HepG2 (cell line): ENCODE measurements around the gene DEDD2. TPM values are rescaled to one million over a fixed set of nuclear protein-coding genes. Genes with fewer than 3 reads are reported as not detected.

Experiments used
- AGO1 ChIP-seq: fragments of 200-400 bp; formaldehyde crosslinking; IDR thresholded peaks from 2 replicates; pipeline ENCODE4 v1.6.1; 2017; ENCODE audit warnings: mild to moderate bottlenecking, low read depth, low read length, moderate library complexity; ENCODE audit not compliant: poor library complexity, severe bottlenecking
- HDAC1 ChIP-seq: sonication (generic); formaldehyde crosslinking; IDR thresholded peaks from 2 replicates; pipeline ENCODE4 v1.5.1; 2020; ENCODE audit warnings: mild to moderate bottlenecking, missing genetic modification reagents
- KDM6A ChIP-seq: IDR thresholded peaks from 2 replicates; pipeline ENCODE4 v1.6.1; 2016; ENCODE audit warnings: low read depth
- LCORL ChIP-seq, 2 experiments: fragments of 450-650 bp in 1 of 2; sonication (generic) in 1 of 2; formaldehyde crosslinking in 1 of 2; IDR thresholded peaks; 2 replicates each; pipeline versions ENCODE4 v1.5.0 to v1.6.1; 2017 to 2020; ENCODE audit warnings: antibody characterized with exemption in 1 of 2, missing genetic modification reagents in 1 of 2
- POGZ ChIP-seq: sonication (generic); formaldehyde crosslinking; IDR thresholded peaks from 2 replicates; pipeline ENCODE4 v1.4.0; 2020; ENCODE audit warnings: mild to moderate bottlenecking, missing genetic modification reagents
- RXRA ChIP-seq: sonication (generic); formaldehyde crosslinking; IDR thresholded peaks from 2 replicates; pipeline ENCODE4 v1.5.1; 2020; ENCODE audit warnings: missing genetic modification reagents
- RXRB ChIP-seq: IDR thresholded peaks from 2 replicates; pipeline ENCODE4 v1.6.1; 2016; ENCODE audit warnings: borderline replicate concordance, missing genetic modification reagents, missing compliant biosample characterization
- SALL2 ChIP-seq: sonication (generic); formaldehyde crosslinking; IDR thresholded peaks from 2 replicates; pipeline ENCODE4 v1.8.1; 2023; ENCODE audit warnings: mild to moderate bottlenecking, missing genetic modification reagents, inconsistent platforms
- SIN3A ChIP-seq: IDR thresholded peaks from 2 replicates; pipeline ENCODE4 v1.6.1; 2011; ENCODE audit warnings: low read depth, mild to moderate bottlenecking, control low read depth, low read length, borderline replicate concordance
- SIX1 ChIP-seq: sonication (generic); formaldehyde crosslinking; IDR thresholded peaks from 2 replicates; pipeline ENCODE4 v1.4.0; 2020; ENCODE audit warnings: missing genetic modification reagents, borderline replicate concordance
- SOX6 ChIP-seq, 2 experiments: fragments of 450-650 bp in 1 of 2; sonication (generic) in 1 of 2; formaldehyde crosslinking in 1 of 2; IDR thresholded peaks; 2 replicates each; pipeline versions ENCODE4 v1.4.0 to v1.6.1; 2017 to 2020; ENCODE audit warnings: antibody characterized with exemption in 1 of 2, mild to moderate bottlenecking in 1 of 2, missing genetic modification reagents in 1 of 2
- TARDBP ChIP-seq: sonication (generic); formaldehyde crosslinking; IDR thresholded peaks from 2 replicates; pipeline ENCODE4 v1.8.0; 2022; ENCODE audit warnings: mild to moderate bottlenecking, missing genetic modification reagents
- ZFP62 ChIP-seq: sonication (generic); formaldehyde crosslinking; IDR thresholded peaks from 2 replicates; pipeline ENCODE4 v1.4.0; 2020; ENCODE audit warnings: missing genetic modification reagents
- ZMYM4 ChIP-seq: sonication (generic); formaldehyde crosslinking; IDR thresholded peaks from 2 replicates; pipeline ENCODE4 v1.8.1; 2023; ENCODE audit warnings: mild to moderate bottlenecking, missing genetic modification reagents
- ZNF138 ChIP-seq: sonication (generic); formaldehyde crosslinking; IDR thresholded peaks from 2 replicates; pipeline ENCODE4 v1.5.0; 2020; ENCODE audit warnings: mild to moderate bottlenecking, low read depth, missing genetic modification reagents
- ZNF431 ChIP-seq: sonication (generic); formaldehyde crosslinking; IDR thresholded peaks from 2 replicates; pipeline ENCODE4 v1.9.0; 2022; ENCODE audit warnings: missing genetic modification reagents, low read depth, mild to moderate bottlenecking, borderline replicate concordance
- ZNF703 ChIP-seq: sonication (generic); formaldehyde crosslinking; IDR thresholded peaks from 2 replicates; pipeline ENCODE4 v1.5.1; 2020; ENCODE audit warnings: missing genetic modification reagents, mild to moderate bottlenecking, moderate library complexity, borderline replicate concordance
- polyA plus RNA-seq, 8 experiments: library from polyadenylated mRNA; depleted of rRNA in 3 of 8; stranded (reverse) in 7 of 8; unstranded in 1 of 8; fragments of >200 nt; fragmentation: Illumina TruSeq in 4 of 8; extraction: Trizol in 4 of 8; gene quantifications; 2 replicates each; pipeline versions ENCODE4 v1.2.1 to v1.2.3, GENCODE V29; 2011 to 2016; ENCODE audit warnings: low read depth in 4 of 8, missing spikeins in 1 of 8, mixed read lengths in 1 of 8; ENCODE audit not compliant: insufficient read depth in 1 of 8
- total RNA-seq, 5 experiments: library from RNA; depleted of rRNA; stranded (reverse); fragments of >200 nt; fragmentation: Illumina TruSeq; extraction: Trizol; gene quantifications; 2 replicates each; pipeline ENCODE4 v1.2.3, GENCODE V29; 2016; ENCODE audit warnings: low read depth in 1 of 5
- TF ChIP-seq, protein P1 (sequence below): sonication (generic); formaldehyde crosslinking; IDR thresholded peaks from 2 replicates; pipeline ENCODE4 v1.4.0; 2020; ENCODE audit warnings: missing genetic modification reagents
- TF ChIP-seq, protein P2 (sequence below): sonication (generic); formaldehyde crosslinking; IDR thresholded peaks from 2 replicates; pipeline ENCODE4 v1.4.0; 2020; ENCODE audit warnings: mild to moderate bottlenecking, low read depth, missing genetic modification reagents
- TF ChIP-seq, protein P3 (sequence below): sonication (generic); formaldehyde crosslinking; IDR thresholded peaks from 2 replicates; pipeline ENCODE4 v1.8.1; 2023; ENCODE audit warnings: missing genetic modification reagents, inconsistent platforms, borderline replicate concordance
- TF ChIP-seq, protein P4 (sequence below): sonication (generic); formaldehyde crosslinking; IDR thresholded peaks from 2 replicates; pipeline ENCODE4 v1.9.0; 2021; ENCODE audit warnings: missing genetic modification reagents, borderline replicate concordance

DEDD2 gene
- total and polyA plus RNA-seq, 2 of the 13 experiments (the other 11 are each of a cell fraction or from before 2014, with no cell fraction given) = 19.2 to 24.7 TPM

DNA sequence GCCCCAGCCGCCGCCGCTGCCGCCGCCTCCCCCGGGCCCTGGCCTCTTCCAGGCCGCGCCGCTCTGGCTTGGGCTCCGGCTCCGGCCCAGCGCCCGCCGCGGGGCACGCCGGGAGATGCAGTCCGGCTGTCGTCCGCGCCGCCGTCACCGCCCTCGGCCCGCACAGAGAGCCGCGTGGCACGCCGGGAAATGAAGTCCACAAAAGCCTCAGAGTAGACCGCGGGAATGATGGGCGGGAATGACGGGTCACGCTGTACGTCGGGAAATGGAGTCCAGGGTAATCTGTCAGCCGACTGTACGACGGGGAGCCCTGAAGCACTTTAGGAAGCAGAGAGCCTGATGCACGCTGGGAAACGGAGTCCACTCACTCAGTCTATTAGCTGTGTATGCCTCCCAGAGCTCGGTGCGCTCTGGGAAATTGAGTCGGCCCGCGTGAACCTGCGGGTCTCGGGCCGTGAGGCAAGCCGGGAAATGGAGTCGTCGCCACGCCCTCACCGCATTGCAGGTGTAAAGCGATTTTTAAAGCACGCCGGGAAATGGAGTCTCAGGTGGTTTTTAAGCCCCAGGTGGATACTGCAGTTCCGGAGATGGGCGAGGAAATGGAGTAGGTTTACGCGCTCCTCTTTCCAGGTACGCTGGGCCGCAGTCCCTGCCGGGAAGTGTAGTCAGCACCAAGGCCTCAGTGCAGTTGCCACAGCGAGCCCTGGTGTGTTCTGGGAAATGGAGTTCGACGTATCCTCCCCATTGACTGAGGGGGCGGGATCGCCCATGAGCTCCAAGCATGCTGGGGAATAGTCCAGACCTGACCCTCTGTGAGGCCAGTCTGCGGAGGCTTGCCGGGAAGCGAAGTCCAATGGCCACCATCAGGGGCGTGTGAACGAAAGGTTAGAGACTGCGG lies 25.3 kb upstream of the DEDD2 start, which contains the start of gene GSK3A (continued):
- TF ChIP-seq LCORL (IDR thresholded peaks at IDR 0.05) = no peak
- peak; percentile 87 for TF ChIP-seq LCORL (CRISPR knock-in tag; IDR thresholded peaks at IDR 0.05)
- no peak for TF ChIP-seq SIX1 (CRISPR knock-in tag)
- peak; percentile 45; the same call in 1 of the 2 replicates for TF ChIP-seq TARDBP (CRISPR knock-in tag)
- peak; percentile 68; the same call in 1 of the 2 replicates for TF ChIP-seq SALL2 (CRISPR knock-in tag)
- no peak for TF ChIP-seq KDM6A
- 0 out of 2 replicates have a peak, but pooled peaks have one; percentile 11 for TF ChIP-seq ZNF138
- no peak; the same call in 1 of the 2 replicates for TF ChIP-seq ZNF703 (CRISPR knock-in tag)
- TF ChIP-seq SOX6 (IDR thresholded peaks at IDR 0.05) = no peak
- TF ChIP-seq SOX6 (CRISPR knock-in tag; IDR thresholded peaks at IDR 0.05) = peak; percentile 51; the same call in 1 of the 2 replicates
- TF ChIP-seq, protein P1, sequence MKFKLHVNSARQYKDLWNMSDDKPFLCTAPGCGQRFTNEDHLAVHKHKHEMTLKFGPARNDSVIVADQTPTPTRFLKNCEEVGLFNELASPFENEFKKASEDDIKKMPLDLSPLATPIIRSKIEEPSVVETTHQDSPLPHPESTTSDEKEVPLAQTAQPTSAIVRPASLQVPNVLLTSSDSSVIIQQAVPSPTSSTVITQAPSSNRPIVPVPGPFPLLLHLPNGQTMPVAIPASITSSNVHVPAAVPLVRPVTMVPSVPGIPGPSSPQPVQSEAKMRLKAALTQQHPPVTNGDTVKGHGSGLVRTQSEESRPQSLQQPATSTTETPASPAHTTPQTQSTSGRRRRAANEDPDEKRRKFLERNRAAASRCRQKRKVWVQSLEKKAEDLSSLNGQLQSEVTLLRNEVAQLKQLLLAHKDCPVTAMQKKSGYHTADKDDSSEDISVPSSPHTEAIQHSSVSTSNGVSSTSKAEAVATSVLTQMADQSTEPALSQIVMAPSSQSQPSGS (CRISPR knock-in tag) = peak; percentile 81; the same call in 1 of the 2 replicates
- TF ChIP-seq, protein P2, sequence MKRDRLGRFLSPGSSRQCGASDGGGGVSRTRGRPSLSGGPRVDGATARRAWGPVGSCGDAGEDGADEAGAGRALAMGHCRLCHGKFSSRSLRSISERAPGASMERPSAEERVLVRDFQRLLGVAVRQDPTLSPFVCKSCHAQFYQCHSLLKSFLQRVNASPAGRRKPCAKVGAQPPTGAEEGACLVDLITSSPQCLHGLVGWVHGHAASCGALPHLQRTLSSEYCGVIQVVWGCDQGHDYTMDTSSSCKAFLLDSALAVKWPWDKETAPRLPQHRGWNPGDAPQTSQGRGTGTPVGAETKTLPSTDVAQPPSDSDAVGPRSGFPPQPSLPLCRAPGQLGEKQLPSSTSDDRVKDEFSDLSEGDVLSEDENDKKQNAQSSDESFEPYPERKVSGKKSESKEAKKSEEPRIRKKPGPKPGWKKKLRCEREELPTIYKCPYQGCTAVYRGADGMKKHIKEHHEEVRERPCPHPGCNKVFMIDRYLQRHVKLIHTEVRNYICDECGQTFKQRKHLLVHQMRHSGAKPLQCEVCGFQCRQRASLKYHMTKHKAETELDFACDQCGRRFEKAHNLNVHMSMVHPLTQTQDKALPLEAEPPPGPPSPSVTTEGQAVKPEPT = no peak
- TF ChIP-seq, protein P3, sequence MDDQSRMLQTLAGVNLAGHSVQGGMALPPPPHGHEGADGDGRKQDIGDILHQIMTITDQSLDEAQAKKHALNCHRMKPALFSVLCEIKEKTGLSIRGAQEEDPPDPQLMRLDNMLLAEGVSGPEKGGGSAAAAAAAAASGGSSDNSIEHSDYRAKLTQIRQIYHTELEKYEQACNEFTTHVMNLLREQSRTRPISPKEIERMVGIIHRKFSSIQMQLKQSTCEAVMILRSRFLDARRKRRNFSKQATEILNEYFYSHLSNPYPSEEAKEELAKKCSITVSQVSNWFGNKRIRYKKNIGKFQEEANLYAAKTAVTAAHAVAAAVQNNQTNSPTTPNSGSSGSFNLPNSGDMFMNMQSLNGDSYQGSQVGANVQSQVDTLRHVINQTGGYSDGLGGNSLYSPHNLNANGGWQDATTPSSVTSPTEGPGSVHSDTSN = 0 out of 2 replicates have a peak, but pooled peaks have one; percentile 46
- peak; percentile 18; the same call in 1 of the 2 replicates for TF ChIP-seq ZMYM4
- TF ChIP-seq RXRB = peak; percentile 78
- TF ChIP-seq ZNF431 (CRISPR knock-in tag) = 0 out of 2 replicates have a peak, but pooled peaks have one; percentile 67
- peak; percentile 73 for TF ChIP-seq HDAC1 (CRISPR knock-in tag)
- TF ChIP-seq, protein P4, sequence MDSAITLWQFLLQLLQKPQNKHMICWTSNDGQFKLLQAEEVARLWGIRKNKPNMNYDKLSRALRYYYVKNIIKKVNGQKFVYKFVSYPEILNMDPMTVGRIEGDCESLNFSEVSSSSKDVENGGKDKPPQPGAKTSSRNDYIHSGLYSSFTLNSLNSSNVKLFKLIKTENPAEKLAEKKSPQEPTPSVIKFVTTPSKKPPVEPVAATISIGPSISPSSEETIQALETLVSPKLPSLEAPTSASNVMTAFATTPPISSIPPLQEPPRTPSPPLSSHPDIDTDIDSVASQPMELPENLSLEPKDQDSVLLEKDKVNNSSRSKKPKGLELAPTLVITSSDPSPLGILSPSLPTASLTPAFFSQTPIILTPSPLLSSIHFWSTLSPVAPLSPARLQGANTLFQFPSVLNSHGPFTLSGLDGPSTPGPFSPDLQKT (CRISPR knock-in tag) = peak; percentile 17; the same call in 1 of the 2 replicates
- TF ChIP-seq SIN3A = peak; percentile 87; the same call in 1 of the 2 replicates
- TF ChIP-seq RXRA (CRISPR knock-in tag) = peak; percentile 80
- TF ChIP-seq POGZ (CRISPR knock-in tag) = peak; percentile 38
- 0 out of 2 replicates have a peak, but pooled peaks have one; percentile 64 for TF ChIP-seq ZFP62 (CRISPR knock-in tag)
- peak; percentile 78 for TF ChIP-seq AGO1
